Fibroblast of peridontal ligament (primary cell): ENCODE results near the gene YJU2.
"Not testable (repeated sequence)": the region's sequence is repeated elsewhere in the genome, so short reads cannot be mapped to it uniquely, and the experiment has no call there.

Experiments used
- DNase-seq: peaks from one replicate; pipeline ENCODE4 v3.0.0-alpha.2; 2010; ENCODE audit errors: extremely low read depth

Gene YJU2

GRCh38 chr19:4228765-4229178, 18.1 kb upstream of the YJU2 start:
- no peak for DNase-seq

- DNase-seq, result no peak
Measured at GRCh38 chr19:4229179-4229931, 17.5 kb upstream of the YJU2 start, which contains the start of gene EBI3. Gene EBI3, plus strand, starts transcription at chr19:4229523. Its CDS starts 28 bp downstream, at chr19:4229551.

- not testable (repeated sequence) for DNase-seq
Measured at GRCh38 chr19:4230237-4230636, 16.6 kb upstream of the YJU2 start.

- DNase-seq, result not testable (repeated sequence)
Measured at GRCh38 chr19:4231521-4231920, 15.4 kb upstream of the YJU2 start.

- not testable (repeated sequence) for DNase-seq
Measured at GRCh38 chr19:4232139-4232538, 14.7 kb upstream of the YJU2 start.

GRCh38 chr19:4232614-4233281, 14.1 kb upstream of the YJU2 start:
- DNase-seq, result no peak

GRCh38 chr19:4233282-4233853, 13.5 kb upstream of the YJU2 start:
- no peak for DNase-seq

GRCh38 chr19:4234142-4234861, 12.6 kb upstream of the YJU2 start:
- DNase-seq, result no peak

GRCh38 chr19:4234862-4235201, 12.0 kb upstream of the YJU2 start:
- no peak for DNase-seq

GRCh38 chr19:4237510-4237909, 9.4 kb upstream of the YJU2 start:
- not testable (repeated sequence) for DNase-seq

GRCh38 chr19:4238831-4239230, 8.0 kb upstream of the YJU2 start:
- DNase-seq, result no peak

GRCh38 chr19:4241824-4242430, 5.0 kb upstream of the YJU2 start:
- DNase-seq, result no peak

GRCh38 chr19:4245938-4246337, 942 bp upstream of the YJU2 start:
- DNase-seq, result not testable (repeated sequence)

- DNase-seq, result no peak
Measured at GRCh38 chr19:4256563-4256962, 9.7 kb downstream of the YJU2 start.

GRCh38 chr19:4257025-4257424, 10.1 kb downstream of the YJU2 start:
- DNase-seq, result no peak

- DNase-seq, result no peak
Measured at GRCh38 chr19:4258181-4258580, 11.3 kb downstream of the YJU2 start.

GRCh38 chr19:4260613-4261191, 13.8 kb downstream of the YJU2 start:
- DNase-seq, result no peak

- no peak for DNase-seq
Measured at GRCh38 chr19:4264812-4265211, 17.9 kb downstream of the YJU2 start.

- DNase-seq, result no peak
Measured at GRCh38 chr19:4266253-4267000, 19.5 kb downstream of the YJU2 start.

- peak; percentile 33 for DNase-seq
Measured at GRCh38 chr19:4267101-4267900, 20.4 kb downstream of the YJU2 start.
